ENCODE results near the gene ITPRIPL1.

Gene ITPRIPL1

GRCh38 chr2:96324721-96325040 lies 436 bp upstream of the ITPRIPL1 start:
- peak overlapping the region; percentile 50 for H3K4me3 ChIP-seq (ENCODE audit: extremely low read depth, insufficient read depth, low read length, poor library complexity, severe bottlenecking)
- 29 to 35% methylated on average over 4 to 5 of the region's 6 CpGs for WGBS, 2 experiments (ENCODE audit: insufficient coverage in 2 of 2)
- peaks cover 5% of the 10 kb centered on the region for H3K4me1 ChIP-seq (ENCODE audit: control insufficient read depth, insufficient read depth, low read length, poor library complexity, severe bottlenecking)
- H3K36me3 ChIP-seq (ENCODE audit: control insufficient read depth, insufficient read depth, low read length), result peaks cover 19% of the 10 kb centered on the region
- H3K27ac ChIP-seq (ENCODE audit: low read depth, low read length, severe bottlenecking), result no peak overlapping the region
- H3K9me3 ChIP-seq (ENCODE audit: control insufficient read depth, low read length), result no peaks in the 10 kb centered on the region

- Histone ChIP-seq H3K27ac (ENCODE audit: low read depth, low read length, severe bottlenecking) (no peak overlapping the region), H3K4me1 (ENCODE audit: control insufficient read depth, insufficient read depth, low read length, poor library complexity, severe bottlenecking) (peaks cover 2% of the 10 kb centered on the region), H3K9me3 (ENCODE audit: control insufficient read depth, low read length) (no peaks in the 10 kb centered on the region), H3K36me3 (ENCODE audit: control insufficient read depth, insufficient read depth, low read length) (peaks cover 19% of the 10 kb centered on the region), H3K4me3 (ENCODE audit: extremely low read depth, insufficient read depth, low read length, poor library complexity, severe bottlenecking) (peak overlapping the region; percentile 50)
- WGBS, 2 experiments (ENCODE audit: insufficient coverage in 2 of 2), result 60 to 70% methylated on average over 8 of the region's 8 CpGs
Observed at GRCh38 chr2:96325884-96326255, 753 bp downstream of the ITPRIPL1 start.

- Histone ChIP-seq H3K27ac (ENCODE audit: low read depth, low read length, severe bottlenecking) (no peak overlapping the region), H3K4me3 (ENCODE audit: extremely low read depth, insufficient read depth, low read length, poor library complexity, severe bottlenecking) (no peak overlapping the region), H3K4me1 (ENCODE audit: control insufficient read depth, insufficient read depth, low read length, poor library complexity, severe bottlenecking) (no peaks in the 10 kb centered on the region), H3K36me3 (ENCODE audit: control insufficient read depth, insufficient read depth, low read length) (peaks cover 19% of the 10 kb centered on the region), H3K9me3 (ENCODE audit: control insufficient read depth, low read length) (no peaks in the 10 kb centered on the region)
- WGBS, 2 experiments (ENCODE audit: insufficient coverage in 2 of 2), result 96 to 97% methylated on average over 8 of the region's 8 CpGs
Observed at GRCh38 chr2:96326564-96326963, 1.4 kb downstream of the ITPRIPL1 start.

GRCh38 chr2:96326990-96327820 lies 2.1 kb downstream of the ITPRIPL1 start:
- 95 to 96% methylated on average over 17 to 18 of the region's 21 CpGs for WGBS, 2 experiments (ENCODE audit: insufficient coverage in 2 of 2)
- Histone ChIP-seq H3K36me3 (ENCODE audit: control insufficient read depth, insufficient read depth, low read length) (peaks cover 19% of the 10 kb centered on the region), H3K4me3 (ENCODE audit: extremely low read depth, insufficient read depth, low read length, poor library complexity, severe bottlenecking) (no peak overlapping the region), H3K9me3 (ENCODE audit: control insufficient read depth, low read length) (no peaks in the 10 kb centered on the region), H3K4me1 (ENCODE audit: control insufficient read depth, insufficient read depth, low read length, poor library complexity, severe bottlenecking) (no peaks in the 10 kb centered on the region), H3K27ac (ENCODE audit: low read depth, low read length, severe bottlenecking) (no peak overlapping the region)

- Histone ChIP-seq H3K27ac (ENCODE audit: low read depth, low read length, severe bottlenecking) (no peak overlapping the region), H3K4me3 (ENCODE audit: extremely low read depth, insufficient read depth, low read length, poor library complexity, severe bottlenecking) (no peak overlapping the region), H3K9me3 (ENCODE audit: control insufficient read depth, low read length) (no peaks in the 10 kb centered on the region), H3K36me3 (ENCODE audit: control insufficient read depth, insufficient read depth, low read length) (peaks cover 19% of the 10 kb centered on the region), H3K4me1 (ENCODE audit: control insufficient read depth, insufficient read depth, low read length, poor library complexity, severe bottlenecking) (no peaks in the 10 kb centered on the region)
- WGBS, 2 experiments (ENCODE audit: insufficient coverage in 2 of 2), result 83% methylated on average over 1 of the region's 1 CpG; no CpG with 5 or more reads in 1 of the 2 experiments
Observed at GRCh38 chr2:96329456-96329855, 4.3 kb downstream of the ITPRIPL1 start.

GRCh38 chr2:96329874-96330273 lies 4.8 kb downstream of the ITPRIPL1 start:
- Histone ChIP-seq H3K4me1 (ENCODE audit: control insufficient read depth, insufficient read depth, low read length, poor library complexity, severe bottlenecking) (no peaks in the 10 kb centered on the region), H3K36me3 (ENCODE audit: control insufficient read depth, insufficient read depth, low read length) (peaks cover 19% of the 10 kb centered on the region), H3K27ac (ENCODE audit: low read depth, low read length, severe bottlenecking) (no peak overlapping the region), H3K9me3 (ENCODE audit: control insufficient read depth, low read length) (no peaks in the 10 kb centered on the region), H3K4me3 (ENCODE audit: extremely low read depth, insufficient read depth, low read length, poor library complexity, severe bottlenecking) (no peak overlapping the region)
- WGBS, 2 experiments (ENCODE audit: insufficient coverage in 2 of 2), result 89 to 100% methylated on average over 2 to 3 of the region's 6 CpGs

- no CpG with 5 or more reads among the region's 1 CpG for WGBS, 2 experiments (ENCODE audit: insufficient coverage in 2 of 2)
- no peaks in the 10 kb centered on the region for H3K4me1 ChIP-seq (ENCODE audit: control insufficient read depth, insufficient read depth, low read length, poor library complexity, severe bottlenecking)
- no peak overlapping the region for H3K27ac ChIP-seq (ENCODE audit: low read depth, low read length, severe bottlenecking)
- H3K36me3 ChIP-seq (ENCODE audit: control insufficient read depth, insufficient read depth, low read length), result peaks cover 19% of the 10 kb centered on the region
- H3K4me3 ChIP-seq (ENCODE audit: extremely low read depth, insufficient read depth, low read length, poor library complexity, severe bottlenecking), result no peak overlapping the region
- H3K9me3 ChIP-seq (ENCODE audit: control insufficient read depth, low read length), result no peaks in the 10 kb centered on the region
Observed at GRCh38 chr2:96330407-96330806, 5.3 kb downstream of the ITPRIPL1 start.

GRCh38 chr2:96333708-96334107 lies 8.6 kb downstream of the ITPRIPL1 start:
- Histone ChIP-seq H3K4me3 (ENCODE audit: extremely low read depth, insufficient read depth, low read length, poor library complexity, severe bottlenecking) (no peak overlapping the region), H3K36me3 (ENCODE audit: control insufficient read depth, insufficient read depth, low read length) (peaks cover 6% of the 10 kb centered on the region), H3K9me3 (ENCODE audit: control insufficient read depth, low read length) (no peaks in the 10 kb centered on the region), H3K4me1 (ENCODE audit: control insufficient read depth, insufficient read depth, low read length, poor library complexity, severe bottlenecking) (no peaks in the 10 kb centered on the region), H3K27ac (ENCODE audit: low read depth, low read length, severe bottlenecking) (no peak overlapping the region)
- WGBS, 2 experiments (ENCODE audit: insufficient coverage in 2 of 2), result 89 to 100% methylated on average over 2 to 3 of the region's 3 CpGs

- H3K27ac ChIP-seq (ENCODE audit: low read depth, low read length, severe bottlenecking), result peak overlapping the region; percentile 17
- H3K4me1 ChIP-seq (ENCODE audit: control insufficient read depth, insufficient read depth, low read length, poor library complexity, severe bottlenecking), result peaks cover 5% of the 10 kb centered on the region
- H3K4me3 ChIP-seq (ENCODE audit: extremely low read depth, insufficient read depth, low read length, poor library complexity, severe bottlenecking), result peak overlapping the region; percentile 65
- WGBS, 2 experiments (ENCODE audit: insufficient coverage in 2 of 2), result 22 to 27% methylated on average over 8 to 11 of the region's 15 CpGs
- no peaks in the 10 kb centered on the region for H3K9me3 ChIP-seq (ENCODE audit: control insufficient read depth, low read length)
- peaks cover 12% of the 10 kb centered on the region for H3K36me3 ChIP-seq (ENCODE audit: control insufficient read depth, insufficient read depth, low read length)
Observed at GRCh38 chr2:96336104-96336775, 11.1 kb downstream of the ITPRIPL1 start.

- H3K36me3 ChIP-seq (ENCODE audit: control insufficient read depth, insufficient read depth, low read length), result peaks cover 18% of the 10 kb centered on the region
- 98 to 100% methylated on average over 2 to 3 of the region's 3 CpGs for WGBS, 2 experiments (ENCODE audit: insufficient coverage in 2 of 2)
- H3K4me1 ChIP-seq (ENCODE audit: control insufficient read depth, insufficient read depth, low read length, poor library complexity, severe bottlenecking), result peaks cover 5% of the 10 kb centered on the region
- peak overlapping the region; percentile 65 for H3K4me3 ChIP-seq (ENCODE audit: extremely low read depth, insufficient read depth, low read length, poor library complexity, severe bottlenecking)
- no peaks in the 10 kb centered on the region for H3K9me3 ChIP-seq (ENCODE audit: control insufficient read depth, low read length)
- H3K27ac ChIP-seq (ENCODE audit: low read depth, low read length, severe bottlenecking), result no peak overlapping the region
Observed at GRCh38 chr2:96336873-96337272, 11.8 kb downstream of the ITPRIPL1 start.
